GM15510 (cell line): ENCODE measurements around the gene RYK.

Source experiments
- POLR2A ChIP-seq: IDR thresholded peaks from 3 replicates; pipeline ENCODE4 v1.6.1; 2011; ENCODE audit warnings: borderline replicate concordance; ENCODE audit not compliant: insufficient read length; ENCODE audit errors: extremely low read depth

The RYK gene

DNA sequence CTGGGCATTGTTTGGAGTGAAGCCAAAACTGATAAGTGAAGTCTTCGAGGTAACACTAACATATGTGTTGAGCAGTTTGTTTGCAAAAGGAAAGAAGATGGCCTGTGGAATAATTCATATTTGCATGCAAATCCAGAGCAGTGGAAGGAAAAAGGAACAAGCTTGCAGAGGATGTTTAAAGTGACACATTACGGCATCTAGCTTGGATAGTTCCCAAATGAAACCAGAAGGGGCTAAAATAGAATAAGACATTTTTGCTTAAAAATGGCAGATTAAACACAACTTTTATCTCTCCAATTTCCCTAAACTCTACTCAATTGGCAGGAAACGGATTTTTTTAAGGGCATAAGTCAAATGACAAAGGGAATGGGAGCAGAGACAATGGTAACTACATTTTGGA is 25.4 kb upstream of the RYK start:
- TF ChIP-seq POLR2A = no peak

DNA sequence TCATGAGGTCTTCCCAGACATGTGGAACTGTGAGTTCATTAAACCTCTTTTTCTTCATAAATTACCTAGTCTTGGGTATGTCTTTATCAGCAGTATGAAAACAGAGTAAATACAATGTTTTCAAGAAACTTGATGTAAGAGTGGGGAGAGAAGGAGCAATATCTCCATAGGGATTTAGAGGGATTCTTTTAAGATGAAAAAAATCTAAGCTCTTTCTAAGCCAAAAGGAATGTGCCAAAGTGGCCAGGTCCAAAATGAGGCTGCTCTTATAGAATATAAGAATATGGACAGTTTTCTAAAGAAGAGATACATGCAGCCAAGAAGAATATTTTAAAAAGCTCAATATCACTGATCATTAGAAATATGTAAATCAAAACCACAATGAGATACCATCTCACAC is 23.9 kb upstream of the RYK start:
- no peak for TF ChIP-seq POLR2A

DNA sequence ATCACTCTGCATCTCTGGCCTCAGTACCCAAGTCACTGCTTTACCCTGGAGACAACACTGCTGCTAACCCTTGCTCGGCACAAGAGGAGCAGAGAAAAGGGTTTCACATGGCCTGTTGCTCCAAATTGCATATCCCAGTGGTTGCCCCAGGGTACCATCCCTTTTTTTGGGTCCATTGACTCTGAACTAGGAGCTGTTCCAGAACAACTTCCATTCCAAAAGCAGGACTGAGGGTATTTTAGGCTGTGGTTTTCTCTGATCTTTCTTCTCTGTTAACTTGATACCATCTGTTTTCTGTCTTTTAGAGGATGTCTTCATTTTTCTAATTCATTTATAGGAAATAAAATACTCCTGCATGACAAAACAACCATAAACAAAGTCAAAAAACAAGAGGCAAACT is 17.3 kb upstream of the RYK start:
- TF ChIP-seq POLR2A = no peak

DNA sequence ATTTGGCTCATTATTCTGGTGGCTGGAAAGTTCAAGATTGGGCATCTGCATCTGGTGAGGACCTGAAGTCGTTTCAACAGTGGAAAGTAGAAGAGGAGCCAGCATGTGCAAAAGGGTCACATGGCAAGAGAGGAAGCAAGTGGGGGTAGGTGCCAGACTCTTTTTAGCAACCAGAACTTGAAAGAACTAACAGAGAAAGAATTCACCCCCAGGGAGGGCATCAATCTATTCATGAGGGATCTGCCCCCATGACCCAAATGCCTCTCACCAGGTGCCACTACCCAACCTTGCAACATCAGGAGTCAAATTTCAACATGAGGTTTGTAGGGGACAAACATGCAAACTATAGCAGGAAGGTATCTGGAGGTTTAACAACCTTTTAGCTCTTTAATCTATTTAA is 10.3 kb upstream of the RYK start:
- no peak for TF ChIP-seq POLR2A

DNA sequence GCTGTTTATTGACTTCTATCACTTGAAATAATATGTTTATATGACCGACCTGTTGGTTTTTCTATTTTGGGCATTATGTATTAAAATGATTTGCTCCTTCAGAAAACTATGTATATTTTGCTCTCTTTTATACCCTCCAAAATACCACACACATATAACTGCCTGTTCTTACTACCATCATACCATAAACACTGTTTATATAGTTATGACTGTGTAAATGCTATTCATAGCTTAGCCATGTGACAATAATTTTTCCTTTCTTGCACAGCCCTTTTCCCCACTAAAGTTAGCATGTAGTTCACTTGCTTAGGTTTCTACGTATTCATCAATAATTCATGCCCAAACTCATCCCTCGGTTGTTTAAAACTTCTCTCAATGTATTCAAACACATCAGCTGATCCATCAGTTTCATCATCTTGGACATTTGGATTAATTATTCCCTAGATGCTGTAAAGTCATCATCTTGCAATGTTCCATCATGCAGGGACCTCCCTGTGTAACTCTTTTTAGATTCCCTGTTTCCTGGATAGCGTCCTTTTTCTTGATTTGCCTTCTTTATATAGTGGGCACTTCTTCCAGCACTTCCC is 8.2 kb upstream of the RYK start:
- no peak for TF ChIP-seq POLR2A

DNA sequence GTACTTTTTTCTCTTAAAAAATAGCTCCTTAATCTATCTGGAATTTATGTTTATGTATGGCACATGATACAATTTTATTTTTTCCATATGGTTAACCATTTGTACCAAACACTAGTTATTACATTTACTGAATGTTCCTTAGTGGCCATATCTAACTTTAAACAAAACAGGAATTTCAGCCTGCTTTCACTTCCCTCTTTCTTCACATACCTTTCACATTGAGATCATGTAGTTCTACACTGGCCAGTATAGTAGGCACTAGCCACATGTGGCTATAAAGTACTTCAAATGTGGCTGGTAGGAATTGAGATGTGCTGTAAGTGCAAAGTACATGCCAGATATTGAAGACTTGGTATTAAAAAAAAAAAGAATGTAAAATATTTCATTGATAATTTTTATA is 4.7 kb upstream of the RYK start:
- TF ChIP-seq POLR2A = no peak

DNA sequence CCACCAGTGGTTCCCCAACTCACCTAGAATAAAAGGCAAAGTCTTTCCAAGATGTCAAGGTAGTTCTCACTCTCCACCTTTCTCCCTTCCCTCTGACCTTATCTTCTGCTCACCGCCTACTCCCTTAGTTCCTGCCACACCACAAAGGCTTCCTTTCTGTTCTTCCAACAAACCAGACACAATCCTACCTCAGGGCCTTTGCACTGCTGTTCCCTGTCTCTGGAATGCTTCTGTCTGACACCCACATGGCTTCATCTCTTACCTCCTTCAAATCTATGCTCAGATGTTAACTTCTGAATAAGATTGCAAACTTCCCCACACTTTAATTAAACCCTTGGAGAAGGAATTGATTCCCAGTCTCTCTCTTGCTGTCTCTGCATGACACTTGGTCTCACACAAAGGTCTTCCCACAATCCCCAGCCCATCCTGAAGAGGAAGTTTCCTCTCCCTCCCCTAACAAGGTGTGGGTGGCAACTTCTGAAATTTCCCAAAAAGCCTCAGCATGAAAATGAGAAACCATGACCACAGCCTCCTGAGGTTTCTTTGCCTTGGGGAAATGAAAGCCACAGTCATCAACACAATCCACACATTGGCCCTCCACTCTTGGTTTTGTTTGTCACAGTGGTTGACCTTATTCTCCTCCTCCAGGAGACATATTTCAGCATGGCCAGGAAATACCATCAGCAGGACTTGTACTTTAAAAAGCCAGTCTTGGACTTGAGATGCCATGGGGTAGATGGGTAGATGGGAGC is 3.0 kb upstream of the RYK start:
- TF ChIP-seq POLR2A = no peak

DNA sequence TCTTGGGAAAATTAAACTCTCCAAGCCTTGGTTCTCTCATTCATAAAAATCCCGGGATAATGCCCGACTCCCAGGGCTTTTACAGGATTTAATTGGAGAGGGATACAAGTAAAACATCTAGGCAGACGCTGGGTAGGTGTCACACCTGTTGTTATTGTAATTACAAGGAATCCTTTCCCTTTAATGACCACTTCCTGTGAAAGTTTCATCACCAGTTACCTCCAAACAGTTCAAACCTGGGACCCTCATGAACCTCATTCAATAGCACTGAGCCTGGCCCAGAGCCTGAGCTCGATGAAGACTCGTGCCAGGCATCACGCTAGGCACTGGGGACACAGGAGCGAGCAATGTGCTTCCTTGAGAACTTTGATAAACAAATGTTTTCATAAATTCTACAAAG is 2.1 kb upstream of the RYK start:
- TF ChIP-seq POLR2A = no peak

DNA sequence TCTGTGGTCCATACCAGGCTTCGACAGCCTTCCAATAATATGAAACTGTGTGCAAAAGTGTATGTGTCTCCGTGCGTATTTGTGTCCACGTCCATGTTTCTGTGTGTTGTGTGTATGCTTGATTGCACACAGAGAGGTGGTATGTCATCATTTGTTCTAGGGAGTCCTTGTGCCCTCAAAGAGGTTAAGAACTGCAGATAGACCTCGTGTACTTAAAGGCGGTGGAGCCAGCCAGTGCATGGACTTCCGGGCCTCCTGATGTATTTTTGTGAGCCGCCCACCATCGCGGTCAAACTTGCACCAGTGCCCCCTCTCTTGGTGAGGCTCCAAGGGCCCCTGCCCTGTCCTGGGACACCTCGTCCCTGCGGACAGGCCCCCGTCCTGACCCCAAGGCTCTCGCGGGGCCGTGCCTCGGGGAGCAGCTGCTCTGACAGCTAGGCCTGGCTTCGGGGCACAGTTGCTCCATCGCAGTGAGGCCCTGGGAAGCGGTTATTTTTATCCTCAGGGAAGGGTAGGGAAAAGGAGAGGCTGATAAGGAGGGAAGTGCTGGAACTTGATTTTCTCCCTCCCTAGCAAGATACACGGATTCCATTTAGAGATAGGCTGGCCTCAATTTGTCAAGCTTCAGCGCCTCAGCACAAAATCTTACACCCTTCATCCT is 1.2 kb upstream of the RYK start:
- no peak for TF ChIP-seq POLR2A

DNA sequence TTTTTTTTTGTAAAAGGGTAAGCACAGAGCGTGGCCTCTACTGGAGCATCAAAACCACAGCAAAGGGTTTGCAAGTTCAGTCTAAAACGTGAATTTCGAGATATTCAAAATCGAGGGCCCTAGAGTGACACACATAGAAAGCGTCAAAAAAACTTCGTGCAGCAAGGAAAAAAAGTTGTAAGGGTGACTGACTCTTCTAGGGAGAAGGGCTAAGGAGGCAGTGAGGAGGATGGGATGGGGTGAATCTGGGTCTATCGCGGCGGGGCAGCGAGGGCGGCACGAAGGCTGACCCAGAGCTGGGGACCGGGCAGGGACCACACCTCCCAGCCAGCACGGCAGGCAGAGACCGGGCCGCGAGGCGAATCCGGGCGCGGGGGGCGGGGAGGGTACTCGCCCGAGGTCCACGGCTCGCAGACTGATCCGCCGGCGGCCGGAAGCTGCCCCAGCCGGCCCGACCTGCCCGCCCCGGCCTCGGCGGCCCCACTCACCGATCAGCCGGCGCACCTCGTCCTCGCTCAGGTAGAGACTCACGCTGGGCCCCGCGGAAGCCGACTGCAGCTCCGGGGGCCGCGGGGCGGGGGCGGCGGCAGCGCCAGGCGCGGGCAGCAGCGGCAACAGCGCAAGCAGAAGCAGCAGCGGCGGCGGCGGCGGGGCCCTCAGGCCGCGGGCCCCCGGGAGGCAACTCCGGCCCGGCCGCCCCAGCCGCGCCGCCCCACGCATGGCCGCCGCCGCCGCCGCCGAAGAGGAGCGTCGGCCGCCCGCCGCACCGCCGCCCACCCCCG is 533 bp downstream of the RYK start:
- no peak for TF ChIP-seq POLR2A

DNA sequence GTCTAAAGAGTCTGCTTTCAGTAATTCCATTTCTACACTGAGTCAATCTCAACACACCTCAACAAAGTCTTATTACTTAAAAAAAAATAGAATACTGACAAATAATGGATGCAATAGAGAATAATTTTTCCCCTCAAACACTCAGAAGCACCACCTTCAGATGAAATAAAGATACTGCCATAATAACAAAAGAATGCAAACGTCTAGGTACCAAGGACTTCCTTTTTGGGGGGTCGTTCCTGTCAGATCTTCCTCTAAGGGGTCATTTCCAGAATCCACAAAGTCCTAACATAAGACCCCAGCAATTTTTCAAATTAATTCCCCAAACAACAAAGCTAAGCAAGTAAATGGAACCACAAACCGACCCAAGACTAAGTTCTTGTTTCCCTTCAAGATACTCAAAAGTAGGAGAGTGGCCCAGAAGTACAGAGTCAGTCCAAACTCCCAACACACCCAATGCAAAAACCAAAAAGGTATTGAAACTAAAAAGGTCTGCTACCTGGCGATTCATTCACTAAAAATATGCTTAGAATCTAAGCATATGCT is 1.3 kb downstream of the RYK start:
- no peak for TF ChIP-seq POLR2A

DNA sequence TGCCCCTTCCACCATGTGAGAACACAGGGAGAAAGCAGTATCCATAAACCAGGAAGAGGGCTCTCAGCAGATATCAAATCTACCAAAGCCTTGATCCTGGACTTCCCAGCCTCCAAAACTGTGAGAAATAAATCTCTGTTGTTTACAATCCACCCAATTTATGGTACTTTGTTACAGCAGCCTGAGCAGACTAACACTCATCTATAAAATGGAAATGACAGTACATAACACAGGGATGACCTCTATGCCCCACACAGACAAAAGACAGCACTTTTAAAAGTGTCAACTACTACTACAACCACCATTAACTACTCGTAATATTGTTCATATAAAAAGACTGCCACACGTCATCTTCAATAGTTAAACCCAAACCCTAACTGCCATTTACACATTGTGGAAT is 5.7 kb downstream of the RYK start:
- no peak for TF ChIP-seq POLR2A

DNA sequence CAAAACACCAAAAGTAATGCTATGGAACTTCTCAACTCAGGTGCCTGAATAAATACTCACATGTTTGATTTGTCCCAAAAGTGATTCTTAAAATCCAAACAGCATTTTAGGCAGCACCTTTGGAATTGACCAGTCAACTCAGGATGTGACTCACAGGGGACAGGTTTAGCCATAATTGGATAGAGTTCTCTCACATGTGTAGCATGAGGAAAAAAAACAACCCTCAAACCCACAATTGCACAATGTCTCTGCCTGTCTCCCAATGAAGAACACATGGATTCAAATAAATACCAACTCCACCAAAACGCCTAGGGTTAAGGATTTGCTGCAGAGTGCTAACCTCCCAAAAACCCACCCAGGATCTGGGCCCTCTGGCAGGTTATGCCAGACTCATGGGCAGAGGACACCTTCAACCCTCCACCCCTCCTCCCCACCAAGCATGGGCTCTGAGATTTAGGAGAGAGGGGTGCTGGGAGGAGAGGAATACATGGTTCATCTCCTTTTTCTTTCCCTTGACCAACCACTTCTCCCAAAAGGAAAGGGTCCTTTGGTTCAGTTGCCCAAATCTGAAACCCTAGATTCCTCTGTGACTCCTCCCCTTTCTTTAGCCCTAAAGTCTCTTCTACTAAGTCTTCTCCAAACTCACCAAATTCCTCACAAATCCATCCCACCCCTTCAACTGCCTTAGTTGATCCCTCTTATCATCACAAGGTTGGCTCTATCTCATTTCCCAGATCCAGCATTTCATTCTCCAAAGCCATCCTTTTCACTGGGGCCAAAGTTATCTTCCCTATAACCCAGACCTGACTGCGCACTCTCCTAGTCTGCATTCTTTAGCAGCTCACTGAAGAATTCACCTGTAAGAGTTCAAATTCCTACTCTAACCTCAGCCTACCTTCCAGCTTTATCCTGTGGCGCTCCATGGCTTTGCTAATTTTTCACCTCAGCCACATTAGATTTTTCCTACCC is 7.7 kb downstream of the RYK start:
- TF ChIP-seq POLR2A = no peak

DNA sequence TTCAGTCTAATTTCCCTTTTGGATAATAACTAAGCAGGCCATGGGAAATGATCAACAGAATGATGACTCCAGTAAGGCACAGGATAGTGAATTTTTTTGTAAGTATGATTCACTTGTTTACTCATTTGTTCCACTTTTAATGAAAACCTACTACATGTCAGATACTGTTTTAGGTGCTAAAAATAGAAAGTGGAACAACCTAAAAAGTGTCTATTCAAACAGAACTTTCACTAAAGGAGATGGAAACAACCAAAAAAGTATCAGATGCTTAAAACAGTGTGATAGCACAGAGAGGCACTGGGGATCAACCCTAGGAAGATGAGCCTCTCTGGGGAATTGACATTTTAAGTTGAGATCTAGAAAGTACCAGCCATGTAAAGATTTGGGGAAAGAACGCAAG is 11.1 kb downstream of the RYK start:
- TF ChIP-seq POLR2A = no peak

DNA sequence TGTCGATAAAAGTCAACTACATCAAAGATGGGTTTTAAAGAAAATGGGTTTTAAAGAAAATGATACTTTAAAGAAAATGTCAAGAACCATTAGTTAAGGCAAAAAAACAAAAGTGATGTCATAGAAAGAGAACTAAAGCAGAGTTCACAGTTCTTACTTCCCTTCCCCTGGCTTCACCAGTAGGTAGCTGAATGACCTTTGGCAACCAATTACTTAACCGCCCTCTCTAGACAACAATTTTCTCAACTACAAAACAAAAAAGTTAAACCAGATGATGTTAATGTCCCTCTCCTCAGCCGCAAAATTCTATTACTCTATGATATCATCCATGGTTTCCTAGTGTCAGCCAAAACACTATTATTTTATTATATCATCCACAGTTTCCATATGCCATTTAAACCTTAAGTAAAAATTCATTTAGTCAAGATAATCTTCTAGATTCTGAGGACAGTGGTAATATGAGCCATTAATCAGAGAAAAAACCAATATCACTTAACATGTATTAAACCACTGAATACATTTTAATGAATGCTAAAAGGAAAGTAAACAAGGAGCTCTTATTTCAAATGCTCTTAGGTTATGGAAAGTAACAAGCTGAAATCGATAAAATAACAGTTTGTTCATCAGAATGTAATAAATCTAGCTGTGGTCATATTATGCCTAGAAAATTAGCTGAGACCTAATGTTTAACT is 13.1 kb downstream of the RYK start:
- no peak for TF ChIP-seq POLR2A
